ENCODE data around the gene PLOD2.

Gene PLOD2

GRCh38 chr3:146050691-146051090 is 110.3 kb downstream of the PLOD2 start:
- FAIRE-seq (no peak), DNase-seq (ENCODE audit: low spot score) (no peak)

GRCh38 chr3:146047485-146047884 is 113.5 kb downstream of the PLOD2 start:
- FAIRE-seq: no peak
- no peak for DNase-seq (ENCODE audit: low spot score)

GRCh38 chr3:146044046-146044445 is 116.9 kb downstream of the PLOD2 start:
- FAIRE-seq (no peak), DNase-seq (ENCODE audit: low spot score) (no peak)

GRCh38 chr3:146040630-146041029 is 120.4 kb downstream of the PLOD2 start:
- FAIRE-seq (no peak), DNase-seq (ENCODE audit: low spot score) (no peak)

GRCh38 chr3:146037697-146038096 is 123.3 kb downstream of the PLOD2 start:
- no peak for DNase-seq (ENCODE audit: low spot score)
- no peak for FAIRE-seq

- DNase-seq (ENCODE audit: low spot score): no peak
- no peak for FAIRE-seq
Measured at GRCh38 chr3:146036281-146036680, 124.7 kb downstream of the PLOD2 start.

- FAIRE-seq (no peak), DNase-seq (ENCODE audit: low spot score) (no peak)
Measured at GRCh38 chr3:146035366-146035765, 125.6 kb downstream of the PLOD2 start.

GRCh38 chr3:146033950-146034349 is 127.0 kb downstream of the PLOD2 start:
- DNase-seq (ENCODE audit: low spot score): no peak
- no peak for FAIRE-seq

- FAIRE-seq (no peak), DNase-seq (ENCODE audit: low spot score) (no peak)
Measured at GRCh38 chr3:146026547-146026946, 134.4 kb downstream of the PLOD2 start.

GRCh38 chr3:146024260-146024659 is 136.7 kb downstream of the PLOD2 start:
- no peak for FAIRE-seq

GRCh38 chr3:146020969-146021368 is 140.0 kb downstream of the PLOD2 start:
- FAIRE-seq (no peak), DNase-seq (ENCODE audit: low spot score) (no peak)

More at GRCh38 chr3:146024260-146024659, 136.7 kb downstream of the PLOD2 start:
- DNase-seq (ENCODE audit: low spot score): no peak

- no peak for FAIRE-seq
Measured at GRCh38 chr3:146019508-146019907, 141.5 kb downstream of the PLOD2 start.

More at GRCh38 chr3:146019508-146019907, 141.5 kb downstream of the PLOD2 start:
- no peak for DNase-seq (ENCODE audit: low spot score)
